Trophoblast cell (in vitro differentiated cells and primary cell): ENCODE data around the gene COL18A1.
A peak's percentile ranks its signal among the peaks of the same experiment; 100 is the strongest.

Experiments
- DNase-seq, 2 donors: peaks; one replicate each; pipeline ENCODE4 v3.0.0-alpha.2; 2016
- H2AFZ ChIP-seq: 2 replicates; pipeline ENCODE4 v1.6.1; 2013; ENCODE audit warnings: low read length, moderate library complexity, mild to moderate bottlenecking; ENCODE audit not compliant: insufficient read depth, poor library complexity
- H2AK5ac ChIP-seq: 2 replicates; pipeline ENCODE4 v1.6.1; 2013; ENCODE audit warnings: mild to moderate bottlenecking, low read length
- H2BK120ac ChIP-seq: 2 replicates; pipeline ENCODE4 v1.6.1; 2013; ENCODE audit warnings: low read length, mild to moderate bottlenecking, moderate library complexity; ENCODE audit not compliant: insufficient read depth, poor library complexity
- H2BK12ac ChIP-seq: 2 replicates; pipeline ENCODE4 v1.6.1; 2013; ENCODE audit warnings: mild to moderate bottlenecking, low read length, moderate library complexity
- H2BK5ac ChIP-seq: 2 replicates; pipeline ENCODE4 v1.6.1; 2013; ENCODE audit warnings: low read length, low read depth, moderate library complexity, mild to moderate bottlenecking; ENCODE audit not compliant: poor library complexity
- H3K14ac ChIP-seq: 2 replicates; pipeline ENCODE4 v1.6.1; 2013; ENCODE audit warnings: mild to moderate bottlenecking, low read length
- H3K18ac ChIP-seq: 2 replicates; pipeline ENCODE4 v1.6.1; 2013; ENCODE audit warnings: mild to moderate bottlenecking, low read length
- H3K23ac ChIP-seq: 2 replicates; pipeline ENCODE4 v1.6.1; 2013; ENCODE audit warnings: low read length
- H3K27ac ChIP-seq: 2 replicates; pipeline ENCODE4 v1.5.1; 2013; ENCODE audit warnings: low read depth, mild to moderate bottlenecking, inconsistent platforms, low read length, moderate library complexity
- H3K27me3 ChIP-seq: 2 replicates; pipeline ENCODE4 v1.6.1; 2013; ENCODE audit warnings: inconsistent platforms, mild to moderate bottlenecking, low read length, moderate library complexity; ENCODE audit not compliant: insufficient read depth
- H3K36me3 ChIP-seq, 2 experiments: 1 replicate in 1 of 2; 2 replicates in 1 of 2; pipeline ENCODE4 v1.6.1; 2013; ENCODE audit warnings: low read length in 2 of 2, mild to moderate bottlenecking in 2 of 2, moderate library complexity in 1 of 2; ENCODE audit not compliant: insufficient read depth in 2 of 2, control insufficient read depth in 1 of 2
- H3K4ac ChIP-seq: 2 replicates; pipeline ENCODE4 v1.6.1; 2013; ENCODE audit warnings: low read depth, mild to moderate bottlenecking, low read length, moderate library complexity
- H3K4me1 ChIP-seq, 2 experiments: 1 replicate in 1 of 2; 2 replicates in 1 of 2; pipeline ENCODE4 v1.6.1; 2013; ENCODE audit warnings: low read length in 2 of 2, mild to moderate bottlenecking in 2 of 2, moderate library complexity in 1 of 2; ENCODE audit not compliant: insufficient read depth in 2 of 2, control insufficient read depth in 1 of 2
- H3K4me2 ChIP-seq: 2 replicates; pipeline ENCODE4 v1.6.1; 2013; ENCODE audit warnings: inconsistent platforms, mild to moderate bottlenecking, low read length, moderate library complexity
- H3K4me3 ChIP-seq: 2 replicates; pipeline ENCODE4 v1.5.1; 2013; ENCODE audit warnings: mild to moderate bottlenecking, low read depth, low read length, inconsistent platforms
- H3K79me1 ChIP-seq: one replicate; pipeline ENCODE4 v1.6.1; 2013; ENCODE audit warnings: low read length
- H3K79me2 ChIP-seq: 2 replicates; pipeline ENCODE4 v1.6.1; 2013; ENCODE audit warnings: low read length, mild to moderate bottlenecking; ENCODE audit not compliant: control insufficient read depth, insufficient read depth, poor library complexity
- H3K9ac ChIP-seq: 2 replicates; pipeline ENCODE4 v1.6.1; 2013; ENCODE audit warnings: mild to moderate bottlenecking, low read length
- H3K9me3 ChIP-seq: 2 replicates; pipeline ENCODE4 v1.6.1; 2013; ENCODE audit warnings: low read depth, mild to moderate bottlenecking, control low read depth, inconsistent platforms, low read length; ENCODE audit not compliant: insufficient read depth
- H4K12ac ChIP-seq: 2 replicates; pipeline ENCODE4 v1.6.1; 2013; ENCODE audit warnings: low read depth, mild to moderate bottlenecking, low read length, moderate library complexity
- H4K8ac ChIP-seq: 2 replicates; pipeline ENCODE4 v1.6.1; 2013; ENCODE audit warnings: low read depth, mild to moderate bottlenecking, low read length, moderate library complexity
- H4K91ac ChIP-seq: one replicate; pipeline ENCODE4 v1.6.1; 2013; ENCODE audit warnings: low read depth, mild to moderate bottlenecking, low read length, moderate library complexity
- WGBS: extraction: QIAGEN DNeasy Blood & Tissue Kit; methylation state at CpG from one replicate; pipeline ENCODE4 v1.1.7; 2013; ENCODE audit warnings: missing lambda C conversion rate; ENCODE audit not compliant: insufficient read length, insufficient coverage; ENCODE audit errors: extremely low coverage; 5-methylcytosine and 5-hydroxymethylcytosine counted together

The COL18A1 gene

GRCh38 chr21:45412491-45412890 lies 7.5 kb downstream of the COL18A1 start:
- Histone ChIP-seq H2AFZ (no peak overlapping the region), H3K36me3 (peaks cover 37 to 38% of the 10 kb centered on the region in 2 experiments), H3K79me2 (peaks cover 35% of the 10 kb centered on the region)

GRCh38 chr21:45412909-45413611 lies 8.1 kb downstream of the COL18A1 start:
- no peak overlapping the region for H2AK5ac ChIP-seq
- H3K27ac ChIP-seq: no peak overlapping the region
- H3K36me3 ChIP-seq: peaks cover 36 to 38% of the 10 kb centered on the region in 2 experiments
- no peak overlapping the region for H3K4ac ChIP-seq
- no peak overlapping the region for H3K9ac ChIP-seq
- H2BK5ac ChIP-seq: no peak overlapping the region
- H3K4me2 ChIP-seq: no peak overlapping the region
- H3K18ac ChIP-seq: no peak overlapping the region
- peaks cover 5% of the 10 kb centered on the region for H3K79me1 ChIP-seq
- DNase-seq: no peak
- no peak overlapping the region for H4K8ac ChIP-seq
- no peak overlapping the region for H4K12ac ChIP-seq
- no peak overlapping the region for H3K23ac ChIP-seq
- H3K9me3 ChIP-seq: no peaks in the 10 kb centered on the region
- H2BK120ac ChIP-seq: no peak overlapping the region
- H3K79me2 ChIP-seq: peaks cover 36% of the 10 kb centered on the region
- no peaks in the 10 kb centered on the region for H3K27me3 ChIP-seq
- peaks cover 25 to 41% of the 10 kb centered on the region in 2 experiments for H3K4me1 ChIP-seq
- H4K91ac ChIP-seq: no peak overlapping the region
- H3K14ac ChIP-seq: no peak overlapping the region
- WGBS: no CpG with 5 or more reads among the region's 27 CpGs
- no peak overlapping the region for H2AFZ ChIP-seq
- H2BK12ac ChIP-seq: no peak overlapping the region
- H3K4me3 ChIP-seq: no peak overlapping the region

More at GRCh38 chr21:45412491-45412890, 7.5 kb downstream of the COL18A1 start:
- Histone ChIP-seq H4K91ac (no peak overlapping the region), H2BK120ac (no peak overlapping the region), H3K4me2 (no peak overlapping the region), H3K9me3 (no peaks in the 10 kb centered on the region), H3K4ac (peak overlapping the region; percentile 38), H2AK5ac (no peak overlapping the region), H3K27me3 (no peaks in the 10 kb centered on the region), H2BK5ac (no peak overlapping the region), H4K8ac (no peak overlapping the region), H3K4me1 (peaks cover 30 to 47% of the 10 kb centered on the region in 2 experiments), H3K79me1 (peaks cover 8% of the 10 kb centered on the region), H3K27ac (no peak overlapping the region), H3K18ac (no peak overlapping the region), H4K12ac (no peak overlapping the region), H3K14ac (no peak overlapping the region), H3K9ac (no peak overlapping the region), H3K4me3 (no peak overlapping the region), H3K23ac (no peak overlapping the region), H2BK12ac (no peak overlapping the region)
- DNase-seq: no peak
- no CpG with 5 or more reads among the region's 7 CpGs for WGBS

- H3K9me3 ChIP-seq: peaks cover under 1% of the 10 kb centered on the region
- H2BK5ac ChIP-seq: no peak overlapping the region
- H2AK5ac ChIP-seq: no peak overlapping the region
- no peak overlapping the region for H3K27ac ChIP-seq
- WGBS: no CpG with 5 or more reads among the region's 7 CpGs
- H3K79me2 ChIP-seq: peaks cover 30% of the 10 kb centered on the region
- no peak overlapping the region for H4K91ac ChIP-seq
- no peak overlapping the region for H3K4me2 ChIP-seq
- H3K4me1 ChIP-seq: peaks cover 18 to 32% of the 10 kb centered on the region in 2 experiments
- no peaks in the 10 kb centered on the region for H3K27me3 ChIP-seq
- no peak overlapping the region for H2BK120ac ChIP-seq
- H2AFZ ChIP-seq: no peak overlapping the region
- H3K4ac ChIP-seq: no peak overlapping the region
- no peak overlapping the region for H3K9ac ChIP-seq
- H2BK12ac ChIP-seq: no peak overlapping the region
- H3K36me3 ChIP-seq: peaks cover 33 to 38% of the 10 kb centered on the region in 2 experiments
- DNase-seq: no peak
- no peak overlapping the region for H3K4me3 ChIP-seq
- H3K18ac ChIP-seq: no peak overlapping the region
- no peak overlapping the region for H3K23ac ChIP-seq
- no peak overlapping the region for H4K12ac ChIP-seq
- peaks cover 1% of the 10 kb centered on the region for H3K79me1 ChIP-seq
- no peak overlapping the region for H4K8ac ChIP-seq
- no peak overlapping the region for H3K14ac ChIP-seq
Measured at GRCh38 chr21:45413922-45414321, 9.0 kb downstream of the COL18A1 start.

- Histone ChIP-seq H4K8ac (no peak overlapping the region), H4K12ac (no peak overlapping the region), H3K4me3 (no peak overlapping the region), H2BK5ac (no peak overlapping the region), H2AFZ (no peak overlapping the region), H2BK12ac (no peak overlapping the region), H3K4me2 (no peak overlapping the region), H3K4me1 (peaks cover 14 to 27% of the 10 kb centered on the region in 2 experiments), H2AK5ac (peak overlapping the region; percentile 21), H3K9me3 (peaks cover 4% of the 10 kb centered on the region), H3K36me3 (peaks cover 30 to 37% of the 10 kb centered on the region in 2 experiments), H3K4ac (peak overlapping the region; percentile 28), H3K79me2 (peaks cover 24% of the 10 kb centered on the region), H3K14ac (no peak overlapping the region), H2BK120ac (no peak overlapping the region), H3K9ac (no peak overlapping the region), H3K18ac (peak overlapping the region; percentile 17), H4K91ac (no peak overlapping the region), H3K27ac (no peak overlapping the region), H3K27me3 (no peaks in the 10 kb centered on the region), H3K79me1 (no peaks in the 10 kb centered on the region), H3K23ac (no peak overlapping the region)
- DNase-seq: no peak
- no CpG with 5 or more reads among the region's 25 CpGs for WGBS
Measured at GRCh38 chr21:45414396-45415187, 9.6 kb downstream of the COL18A1 start.
